A549 treated with RU486 at 1 μM for 4 hours (cell line): ENCODE data around the gene PPA2. TPM values are rescaled to one million over a fixed set of nuclear protein-coding genes. Genes with fewer than 3 reads are reported as not detected.

Experiments
- total RNA-seq: library from RNA; stranded (reverse); fragments of 200-300 nt; extraction: Qiagen RNA extraction; gene quantifications from 5 replicates; pipeline ENCODE4 v1.2.3, GENCODE V29; 2022; ENCODE audit warnings: low read depth

PPA2 gene
- 52.2 to 91.5 TPM (median 75.5 TPM) in 5 replicates for total RNA-seq

DNA sequence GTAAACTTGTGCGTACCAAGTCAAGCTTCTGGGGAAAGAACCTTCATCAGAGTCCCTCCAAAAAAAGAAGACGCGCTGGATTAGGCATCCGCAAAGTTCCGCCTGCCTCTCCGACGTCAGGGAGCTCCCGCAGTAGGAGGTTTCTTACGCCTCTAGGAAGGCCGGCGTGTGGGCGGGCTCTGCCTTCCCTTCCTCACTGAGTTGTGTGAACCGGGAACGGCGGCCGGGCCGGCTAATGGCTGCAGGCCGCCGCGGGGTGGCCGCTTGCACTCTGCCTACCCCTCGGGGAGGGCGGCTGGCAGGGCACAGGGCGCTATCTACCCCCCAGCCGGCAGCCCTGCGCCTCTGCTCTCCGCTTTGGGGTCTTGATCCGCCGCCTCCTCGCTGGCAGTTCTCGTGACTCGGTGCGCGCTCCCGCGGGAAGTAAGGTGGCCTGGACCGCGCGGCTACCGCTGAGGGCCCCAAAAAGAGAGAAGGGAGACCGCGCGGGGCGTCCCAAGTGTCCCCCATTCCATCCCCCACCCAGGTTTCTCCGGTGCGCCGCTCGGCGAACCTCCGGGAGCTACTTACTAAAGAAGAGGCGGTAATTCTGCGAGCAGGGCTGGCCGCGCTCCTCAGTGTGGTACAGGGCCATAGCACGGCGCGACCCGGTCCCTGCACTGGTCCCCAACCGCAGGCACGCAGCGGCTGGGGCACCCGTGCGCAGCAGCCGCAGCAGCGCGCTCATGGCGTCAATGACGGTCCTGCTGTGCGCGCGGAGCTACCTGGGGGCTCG lies at the start of gene PPA2:
Gene PPA2 (minus strand): TSS at position 739 of the 775 bp plus-strand sequence. CDS start 12 bp downstream, at position 727.

Other genes with a start within 250 kb of the PPA2 start
- gene ARHGEF38, start 78.6 kb upstream of the PPA2 start, total RNA-seq = not detected in 5 replicates
- gene INTS12, start 234.6 kb upstream of the PPA2 start, total RNA-seq = 13.4 to 16.8 TPM (median 14.4 TPM) in 5 replicates
- 4.8 to 6.7 TPM (median 5.4 TPM) in 5 replicates for gene GSTCD, start 234.7 kb upstream of the PPA2 start, total RNA-seq